B cell (primary cell): ENCODE results near the gene LIN7B. TPM values are rescaled to one million over a fixed set of nuclear protein-coding genes. Genes with fewer than 3 reads are reported as not detected.

ENCODE experiments used
- ATAC-seq: fragments of 200-7000 bp; cut with Tn5 transposase; one replicate; pipeline ENCODE4 v1.10.0; 2021; ENCODE audit warnings: low read depth, mild to moderate bottlenecking, moderate number of reproducible peaks, moderate library complexity
- CTCF ChIA-PET: fragments of 350-600 bp; sonication (Branson Sonifier 250); formaldehyde crosslinking; loops from one replicate; lab custom pipeline; 2021; ENCODE audit warnings: antibody characterized with exemption, inconsistent platforms; lab: Charles Lee
- POLR2A ChIA-PET: fragments of 350-600 bp; sonication (Branson Sonifier 250); formaldehyde crosslinking; loops from one replicate; lab custom pipeline; 2021; ENCODE audit warnings: antibody characterized with exemption; lab: Charles Lee
- DNase-seq: peaks from one replicate; pipeline ENCODE4 v3.0.0; 2013
- H2AFZ ChIP-seq: 2 replicates; pipeline ENCODE4 v1.6.1; 2012; ENCODE audit warnings: mild to moderate bottlenecking, low read depth, low read length; ENCODE audit not compliant: insufficient read depth, poor library complexity, severe bottlenecking
- H3K27ac ChIP-seq, 2 donors: 1 replicate in 1 of 2; 2 replicates in 1 of 2; pipeline ENCODE4 v1.5.1; 2012 to 2013; ENCODE audit warnings: low read length in 2 of 2, mild to moderate bottlenecking in 2 of 2, moderate library complexity in 1 of 2
- H3K27me3 ChIP-seq, 4 experiments: fragments of 200-600 bp in 1 of 4; sonication (generic) in 1 of 4; replicated peaks in 1 of 4; 1 replicate in 2 of 4; 2 replicates in 2 of 4; pipeline versions ENCODE4 v1.6.1 to v1.7.0; 2013 to 2016; ENCODE audit warnings: low read length in 3 of 4, mild to moderate bottlenecking in 2 of 4, mixed read lengths in 1 of 4, moderate library complexity in 1 of 4; ENCODE audit not compliant: insufficient read depth in 4 of 4, control insufficient read depth in 3 of 4; ENCODE audit errors: control extremely low read depth in 1 of 4
- H3K36me3 ChIP-seq, 2 experiments: replicated peaks in 1 of 2; 1 replicate in 1 of 2; 2 replicates in 1 of 2; pipeline versions ENCODE4 v1.6.1 to v1.7.1; 2013; ENCODE audit warnings: low read length in 1 of 2; ENCODE audit not compliant: insufficient read depth in 2 of 2, control insufficient read depth in 1 of 2; ENCODE audit errors: control extremely low read depth in 1 of 2, extremely low read depth in 1 of 2
- H3K4me1 ChIP-seq, 2 donors: fragments of 200-600 bp in 1 of 2; sonication (generic) in 1 of 2; 1 replicate in 1 of 2; 2 replicates in 1 of 2; pipeline versions ENCODE4 v1.5.1 to v1.6.1; 2013 to 2017; ENCODE audit warnings: low read length in 2 of 2; ENCODE audit not compliant: control insufficient read depth in 2 of 2, insufficient read depth in 2 of 2
- H3K4me2 ChIP-seq: replicated peaks from 2 replicates; pipeline ENCODE3; 2012; ENCODE audit warnings: mild to moderate bottlenecking, low read depth, low read length; ENCODE audit not compliant: poor library complexity, severe bottlenecking
- H3K4me3 ChIP-seq, 5 experiments: fragments of 200-600 bp in 1 of 5; sonication (generic) in 1 of 5; 1 replicate in 3 of 5; 2 replicates in 2 of 5; pipeline versions ENCODE4 v1.5.1 to v1.7.0; 2011 to 2016; ENCODE audit warnings: low read length in 4 of 5, mild to moderate bottlenecking in 4 of 5, low read depth in 2 of 5, control low read depth in 1 of 5, moderate library complexity in 1 of 5; ENCODE audit not compliant: insufficient read depth in 1 of 5; ENCODE audit errors: control extremely low read depth in 1 of 5, extremely low read depth in 1 of 5
- H3K79me2 ChIP-seq: fragments of 200-600 bp; sonication (generic); one replicate; pipeline ENCODE4 v1.6.0; 2016; ENCODE audit warnings: low read length; ENCODE audit not compliant: control insufficient read depth, insufficient read depth
- H3K9ac ChIP-seq: fragments of 200-600 bp; sonication (generic); 2 replicates; pipeline ENCODE4 v1.6.1; 2017; ENCODE audit warnings: mild to moderate bottlenecking, low read length, moderate library complexity
- H3K9me3 ChIP-seq, 3 donors: one replicate each; pipeline versions ENCODE4 v1.6.1 to v1.7.1; 2013; ENCODE audit warnings: low read length in 2 of 3; ENCODE audit not compliant: control insufficient read depth in 2 of 3, insufficient read depth in 1 of 3; ENCODE audit errors: control extremely low read depth in 1 of 3
- H4K20me1 ChIP-seq: 2 replicates; pipeline ENCODE4 v1.6.0; 2012; ENCODE audit warnings: mild to moderate bottlenecking, low read length; ENCODE audit not compliant: insufficient read depth, control insufficient read depth, poor library complexity, severe bottlenecking
- H3K27ac Mint-ChIP-seq: one replicate; pipeline ENCODE4 v1.8.0; 2021; ENCODE audit warnings: mixed read lengths
- H3K27me3 Mint-ChIP-seq: one replicate; pipeline ENCODE4 v1.8.0; 2021; ENCODE audit warnings: mixed read lengths
- H3K4me1 Mint-ChIP-seq: one replicate; pipeline ENCODE4 v1.8.0; 2021; ENCODE audit warnings: mixed read lengths
- H3K4me3 Mint-ChIP-seq: one replicate; pipeline ENCODE4 v1.8.0; 2021; ENCODE audit warnings: mixed read lengths
- H3K9me3 Mint-ChIP-seq: one replicate; pipeline ENCODE4 v1.8.0; 2022; ENCODE audit warnings: mixed read lengths; ENCODE audit not compliant: insufficient read depth
- EZH2 ChIP-seq: IDR thresholded peaks from 2 replicates; pipeline ENCODE4 v1.6.1; 2012; ENCODE audit warnings: borderline replicate concordance, low read depth, mild to moderate bottlenecking, moderate library complexity, low read length; ENCODE audit not compliant: insufficient read depth, poor library complexity, severe bottlenecking
- WGBS: methylation state at CpG from one replicate; pipeline ENCODE4 v1.1.5; 2013; ENCODE audit warnings: missing lambda C conversion rate; ENCODE audit not compliant: insufficient coverage; 5-methylcytosine and 5-hydroxymethylcytosine counted together
- intact Hi-C: fragments of 100-400 bp; cut with micrococcal nuclease; formaldehyde crosslinking; loops from one replicate; pipeline ENCODE4 v1.10.0; 2022
- polyA plus RNA-seq: library from polyadenylated mRNA; depleted of rRNA; stranded (reverse); fragments of >200 nt; gene quantifications from 2 replicates; pipeline ENCODE4 v1.2.3, GENCODE V29; 2012
- total RNA-seq, 2 donors: library from RNA; stranded (reverse); fragments of 120-200 nt in 1 of 2; gene quantifications; 1 replicate in 1 of 2; 2 replicates in 1 of 2; pipeline versions ENCODE4 v1.2.3 to v1.2.4, GENCODE V29; 2013 to 2022
- TF ChIP-seq, protein P1 (sequence below): fragments of 200-600 bp; IDR thresholded peaks from one replicate; pipeline ENCODE4 v1.8.0; 2022; ENCODE audit warnings: antibody characterized with exemption, mild to moderate bottlenecking

Gene LIN7B
- total and polyA plus RNA-seq, 2 donors (not counting 1 experiment from before 2014, with no cell fraction given): 7.4 to 12.4 TPM

DNA sequence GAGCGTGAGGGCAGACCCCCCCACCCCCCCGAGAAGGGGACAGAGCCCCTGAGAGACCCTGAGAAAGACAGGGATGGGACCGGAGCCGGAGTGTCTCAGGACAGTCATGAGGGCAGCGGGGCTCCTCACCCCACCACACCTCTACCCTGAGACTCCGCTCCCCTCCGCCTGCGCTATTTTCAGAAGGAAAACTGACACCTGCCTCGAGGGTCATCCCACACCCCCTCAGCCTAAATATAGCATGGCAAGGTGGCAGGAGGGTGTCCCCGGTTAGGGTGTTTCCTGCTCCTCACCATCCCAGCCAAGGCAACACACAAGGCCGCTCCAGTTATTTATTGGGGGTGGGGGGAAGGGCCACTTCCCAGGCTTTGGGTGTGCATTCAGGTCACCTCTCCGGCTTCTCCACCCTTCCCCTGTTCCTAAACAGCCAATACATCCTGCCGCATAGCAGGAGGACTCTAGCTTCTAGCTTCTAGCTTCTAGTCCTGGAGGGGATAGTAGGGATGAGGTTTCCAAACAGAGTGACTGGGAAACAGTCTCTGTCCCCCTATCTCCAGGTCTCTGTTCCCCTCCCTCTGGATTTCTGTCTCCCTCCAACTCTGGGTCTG is 48.2 kb upstream of the LIN7B start:
- no peak overlapping the region for H3K4me3 ChIP-seq
- Mint-ChIP-seq H3K9me3 (peaks cover 1% of the 10 kb centered on the region), H3K27me3 (peaks cover 54% of the 10 kb centered on the region), H3K27ac (no peak overlapping the region), H3K4me3 (no peak overlapping the region), H3K4me1 (peaks cover 7% of the 10 kb centered on the region)
- CTCF ChIA-PET: no interaction called here
- no peak overlapping the region for H2AFZ ChIP-seq
- WGBS: no CpG with 5 or more reads among the region's 13 CpGs
- no peaks in the 10 kb centered on the region for H3K79me2 ChIP-seq
- H3K27ac ChIP-seq: no peak overlapping the region
- H3K4me2 ChIP-seq: no peak overlapping the region
- peaks cover 0 to 66% (median 26%) of the 10 kb centered on the region in 4 experiments for H3K27me3 ChIP-seq
- no peak for DNase-seq
- intact Hi-C loops: no loop called here
- no peak overlapping the region for H3K9ac ChIP-seq
- H3K36me3 ChIP-seq: no peaks in the 10 kb centered on the region
- no peak for ATAC-seq
- H3K9me3 ChIP-seq: peaks cover 0 to 20% (median 0%) of the 10 kb centered on the region in 3 donors
- no peaks in the 10 kb centered on the region for H4K20me1 ChIP-seq
- TF ChIP-seq, protein P1, sequence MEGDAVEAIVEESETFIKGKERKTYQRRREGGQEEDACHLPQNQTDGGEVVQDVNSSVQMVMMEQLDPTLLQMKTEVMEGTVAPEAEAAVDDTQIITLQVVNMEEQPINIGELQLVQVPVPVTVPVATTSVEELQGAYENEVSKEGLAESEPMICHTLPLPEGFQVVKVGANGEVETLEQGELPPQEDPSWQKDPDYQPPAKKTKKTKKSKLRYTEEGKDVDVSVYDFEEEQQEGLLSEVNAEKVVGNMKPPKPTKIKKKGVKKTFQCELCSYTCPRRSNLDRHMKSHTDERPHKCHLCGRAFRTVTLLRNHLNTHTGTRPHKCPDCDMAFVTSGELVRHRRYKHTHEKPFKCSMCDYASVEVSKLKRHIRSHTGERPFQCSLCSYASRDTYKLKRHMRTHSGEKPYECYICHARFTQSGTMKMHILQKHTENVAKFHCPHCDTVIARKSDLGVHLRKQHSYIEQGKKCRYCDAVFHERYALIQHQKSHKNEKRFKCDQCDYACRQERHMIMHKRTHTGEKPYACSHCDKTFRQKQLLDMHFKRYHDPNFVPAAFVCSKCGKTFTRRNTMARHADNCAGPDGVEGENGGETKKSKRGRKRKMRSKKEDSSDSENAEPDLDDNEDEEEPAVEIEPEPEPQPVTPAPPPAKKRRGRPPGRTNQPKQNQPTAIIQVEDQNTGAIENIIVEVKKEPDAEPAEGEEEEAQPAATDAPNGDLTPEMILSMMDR: no peak
- POLR2A ChIA-PET: no interaction called here
- H3K4me1 ChIP-seq: peaks cover 0 to 5% of the 10 kb centered on the region in 2 donors

- H3K27me3 ChIP-seq: peaks cover 0 to 66% (median 24%) of the 10 kb centered on the region in 4 experiments
- H3K79me2 ChIP-seq: no peaks in the 10 kb centered on the region
- no peak overlapping the region for H3K4me3 Mint-ChIP-seq
- H3K27ac ChIP-seq: no peak overlapping the region
- H3K9me3 Mint-ChIP-seq: peaks cover 1% of the 10 kb centered on the region
- no peak for ATAC-seq
- H3K4me1 Mint-ChIP-seq: peaks cover 7% of the 10 kb centered on the region
- peaks cover 0 to 20% (median 0%) of the 10 kb centered on the region in 3 donors for H3K9me3 ChIP-seq
- H3K9ac ChIP-seq: no peak overlapping the region
- WGBS: 61% methylated on average over 3 of the region's 3 CpGs
- intact Hi-C loops: no loop called here
- no peak overlapping the region for H3K27ac Mint-ChIP-seq
- TF ChIP-seq EZH2: no peak
- TF ChIP-seq, protein P1: no peak
- no peaks in the 10 kb centered on the region for H3K36me3 ChIP-seq
- H3K4me2 ChIP-seq: no peak overlapping the region
- CTCF ChIA-PET: no interaction called here
- no peak overlapping the region for H2AFZ ChIP-seq
- no peak overlapping the region for H3K4me3 ChIP-seq
- no peaks in the 10 kb centered on the region for H4K20me1 ChIP-seq
- no peak for DNase-seq
- H3K27me3 Mint-ChIP-seq: peaks cover 58% of the 10 kb centered on the region
- POLR2A ChIA-PET: no interaction called here
- peaks cover 0 to 9% of the 10 kb centered on the region in 2 donors for H3K4me1 ChIP-seq
These were observed 46.6 kb upstream of the LIN7B start for GRCh38 chr19:49067554-49067953.
